OCI-LY3 (cell line): ENCODE measurements around the gene MAP3K3.

Source experiments
- EZH2phosphoT487 ChIP-seq: fragments of 200-600 bp; shearing (Covaris generic); IDR thresholded peaks from 2 replicates; pipeline ENCODE4 v1.6.1; 2018; ENCODE audit warnings: antibody characterized with exemption, mixed run types, low read depth
- TF ChIP-seq, protein P1 (sequence below): fragments of 200-600, 300-600 bp; sonication (generic); IDR thresholded peaks from 2 replicates; pipeline ENCODE4 v1.5.1; 2014; ENCODE audit warnings: antibody characterized with exemption, low read length, low read depth

DNA sequence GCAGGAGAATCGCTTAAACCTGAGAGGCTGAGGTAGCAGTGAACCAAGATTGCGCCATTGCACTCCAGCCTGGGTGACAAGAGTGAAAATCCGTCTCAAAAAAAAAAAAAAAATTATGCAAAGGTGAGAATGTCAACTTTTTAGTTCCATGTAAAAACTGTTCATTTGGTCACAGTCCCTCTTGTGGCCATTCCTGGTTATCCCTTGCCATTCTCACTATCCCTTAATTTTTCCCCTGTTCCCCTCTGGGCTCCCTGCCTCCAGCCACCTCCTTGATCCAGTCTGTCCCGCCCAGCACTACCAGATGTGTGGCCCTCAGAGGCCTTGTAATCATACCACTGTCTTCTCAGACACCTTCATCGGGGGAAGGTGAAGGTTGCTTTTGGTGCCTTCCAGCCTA is 48.6 kb upstream of the MAP3K3 start:
- TF ChIP-seq, protein P1, sequence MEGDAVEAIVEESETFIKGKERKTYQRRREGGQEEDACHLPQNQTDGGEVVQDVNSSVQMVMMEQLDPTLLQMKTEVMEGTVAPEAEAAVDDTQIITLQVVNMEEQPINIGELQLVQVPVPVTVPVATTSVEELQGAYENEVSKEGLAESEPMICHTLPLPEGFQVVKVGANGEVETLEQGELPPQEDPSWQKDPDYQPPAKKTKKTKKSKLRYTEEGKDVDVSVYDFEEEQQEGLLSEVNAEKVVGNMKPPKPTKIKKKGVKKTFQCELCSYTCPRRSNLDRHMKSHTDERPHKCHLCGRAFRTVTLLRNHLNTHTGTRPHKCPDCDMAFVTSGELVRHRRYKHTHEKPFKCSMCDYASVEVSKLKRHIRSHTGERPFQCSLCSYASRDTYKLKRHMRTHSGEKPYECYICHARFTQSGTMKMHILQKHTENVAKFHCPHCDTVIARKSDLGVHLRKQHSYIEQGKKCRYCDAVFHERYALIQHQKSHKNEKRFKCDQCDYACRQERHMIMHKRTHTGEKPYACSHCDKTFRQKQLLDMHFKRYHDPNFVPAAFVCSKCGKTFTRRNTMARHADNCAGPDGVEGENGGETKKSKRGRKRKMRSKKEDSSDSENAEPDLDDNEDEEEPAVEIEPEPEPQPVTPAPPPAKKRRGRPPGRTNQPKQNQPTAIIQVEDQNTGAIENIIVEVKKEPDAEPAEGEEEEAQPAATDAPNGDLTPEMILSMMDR = no peak
- TF ChIP-seq EZH2phosphoT487 = no peak
